ENCODE data around the gene CREB3.

CREB3 gene

DNA sequence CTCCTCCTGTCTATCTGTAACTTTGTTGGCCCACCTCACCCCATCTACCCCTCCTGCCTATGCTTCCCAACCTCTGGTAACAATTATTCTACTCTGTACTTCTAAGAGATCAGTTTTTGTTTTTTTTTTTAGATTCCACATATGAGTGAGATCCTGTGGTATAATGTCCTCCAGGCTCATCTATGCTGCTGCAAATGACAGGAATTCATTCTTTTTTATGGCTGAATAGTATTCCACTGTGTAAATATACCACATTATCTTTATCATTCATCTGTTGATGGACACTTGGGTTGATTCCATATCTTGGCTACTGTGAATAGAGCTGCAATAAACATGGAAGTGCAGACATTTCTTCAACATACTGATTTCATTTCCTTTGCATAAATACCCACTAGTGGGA lies 51.0 kb downstream of the CREB3 start:
- TF ChIP-seq, protein P1, sequence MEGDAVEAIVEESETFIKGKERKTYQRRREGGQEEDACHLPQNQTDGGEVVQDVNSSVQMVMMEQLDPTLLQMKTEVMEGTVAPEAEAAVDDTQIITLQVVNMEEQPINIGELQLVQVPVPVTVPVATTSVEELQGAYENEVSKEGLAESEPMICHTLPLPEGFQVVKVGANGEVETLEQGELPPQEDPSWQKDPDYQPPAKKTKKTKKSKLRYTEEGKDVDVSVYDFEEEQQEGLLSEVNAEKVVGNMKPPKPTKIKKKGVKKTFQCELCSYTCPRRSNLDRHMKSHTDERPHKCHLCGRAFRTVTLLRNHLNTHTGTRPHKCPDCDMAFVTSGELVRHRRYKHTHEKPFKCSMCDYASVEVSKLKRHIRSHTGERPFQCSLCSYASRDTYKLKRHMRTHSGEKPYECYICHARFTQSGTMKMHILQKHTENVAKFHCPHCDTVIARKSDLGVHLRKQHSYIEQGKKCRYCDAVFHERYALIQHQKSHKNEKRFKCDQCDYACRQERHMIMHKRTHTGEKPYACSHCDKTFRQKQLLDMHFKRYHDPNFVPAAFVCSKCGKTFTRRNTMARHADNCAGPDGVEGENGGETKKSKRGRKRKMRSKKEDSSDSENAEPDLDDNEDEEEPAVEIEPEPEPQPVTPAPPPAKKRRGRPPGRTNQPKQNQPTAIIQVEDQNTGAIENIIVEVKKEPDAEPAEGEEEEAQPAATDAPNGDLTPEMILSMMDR (IDR thresholded peaks at IDR 0.05; ENCODE audit: control insufficient read depth, extremely low read depth, insufficient read depth), result no peak

More for the DNA sequence above, 51.0 kb downstream of the CREB3 start:
- H3K4me3 ChIP-seq (ENCODE audit: low read depth, low read length), result no peak overlapping the region
- no peak for DNase-seq (ENCODE audit: low read depth)

Measured in LNCaP clone FGC (cell line).